HepG2 (cell line): ENCODE measurements around the gene ZNF865. TPM values are rescaled to one million over a fixed set of nuclear protein-coding genes. Genes with fewer than 3 reads are reported as not detected.

ENCODE experiments used
- CEBPG ChIP-seq: IDR thresholded peaks from 2 replicates; pipeline ENCODE4 v1.6.1; 2016
- ELK4 ChIP-seq: sonication (generic); formaldehyde crosslinking; IDR thresholded peaks from 2 replicates; pipeline ENCODE4 v1.9.0; 2021; ENCODE audit warnings: missing genetic modification reagents, borderline replicate concordance
- ETS1 ChIP-seq: sonication (generic); formaldehyde crosslinking; IDR thresholded peaks from 2 replicates; pipeline ENCODE4 v1.4.0; 2020; ENCODE audit warnings: missing genetic modification reagents
- HIVEP1 ChIP-seq: sonication (generic); formaldehyde crosslinking; IDR thresholded peaks from 2 replicates; pipeline ENCODE4 v1.4.0; 2020; ENCODE audit warnings: mild to moderate bottlenecking, missing genetic modification reagents
- MXI1 ChIP-seq: IDR thresholded peaks from 3 replicates; pipeline ENCODE4 v1.6.1; 2012; ENCODE audit warnings: low read depth, low read length, inconsistent platforms, borderline replicate concordance
- POGK ChIP-seq: sonication (generic); formaldehyde crosslinking; conservative IDR thresholded peaks from 2 replicates; pipeline ENCODE4 v1.8.0; 2022; ENCODE audit warnings: mild to moderate bottlenecking, moderate library complexity, missing genetic modification reagents
- PRDM4 ChIP-seq: sonication (generic); formaldehyde crosslinking; IDR thresholded peaks from 2 replicates; pipeline ENCODE4 v1.9.0; 2021; ENCODE audit warnings: missing genetic modification reagents, borderline replicate concordance
- SMYD3 ChIP-seq: sonication (generic); formaldehyde crosslinking; IDR thresholded peaks from 2 replicates; pipeline ENCODE4 v1.8.1; 2023; ENCODE audit warnings: mild to moderate bottlenecking, missing genetic modification reagents
- TCF7 ChIP-seq: sonication (generic); IDR thresholded peaks from 2 replicates; pipeline ENCODE4 v1.6.1; 2016; ENCODE audit warnings: antibody characterized with exemption, low read depth
- ZBTB1 ChIP-seq: sonication (generic); formaldehyde crosslinking; IDR thresholded peaks from 2 replicates; pipeline ENCODE4 v1.4.0; 2020; ENCODE audit warnings: missing genetic modification reagents, borderline replicate concordance
- ZNF318 ChIP-seq: sonication (generic); formaldehyde crosslinking; IDR thresholded peaks from 2 replicates; pipeline ENCODE4 v1.4.0; 2020; ENCODE audit warnings: mild to moderate bottlenecking, missing genetic modification reagents
- polyA plus RNA-seq, 8 experiments: library from polyadenylated mRNA; depleted of rRNA in 3 of 8; stranded (reverse) in 7 of 8; unstranded in 1 of 8; fragments of >200 nt; fragmentation: Illumina TruSeq in 4 of 8; extraction: Trizol in 4 of 8; gene quantifications; 2 replicates each; pipeline versions ENCODE4 v1.2.1 to v1.2.3, GENCODE V29; 2011 to 2016; ENCODE audit warnings: low read depth in 4 of 8, missing spikeins in 1 of 8, mixed read lengths in 1 of 8; ENCODE audit not compliant: insufficient read depth in 1 of 8
- total RNA-seq, 5 experiments: library from RNA; depleted of rRNA; stranded (reverse); fragments of >200 nt; fragmentation: Illumina TruSeq; extraction: Trizol; gene quantifications; 2 replicates each; pipeline ENCODE4 v1.2.3, GENCODE V29; 2016; ENCODE audit warnings: low read depth in 1 of 5
- TF ChIP-seq, protein P1 (sequence below): IDR thresholded peaks from 2 replicates; pipeline ENCODE4 v1.6.1; 2016; ENCODE audit warnings: mild to moderate bottlenecking, missing biosample characterization, missing genetic modification reagents

ZNF865 gene
- total and polyA plus RNA-seq, 2 of the 13 experiments (the other 11 are each of a cell fraction or from before 2014, with no cell fraction given), result 0.93 to 1.0 TPM

- TF ChIP-seq MXI1 (no peak), TCF7 (no peak), ELK4 (CRISPR knock-in tag) (no peak), POGK (CRISPR knock-in tag) (0 out of 2 replicates have a peak, but pooled peaks have one; percentile 33), ZBTB1 (no peak), HIVEP1 (CRISPR knock-in tag) (no peak), SMYD3 (CRISPR knock-in tag) (no peak), CEBPG (no peak), PRDM4 (no peak), ZNF318 (CRISPR knock-in tag) (no peak), ETS1 (CRISPR knock-in tag) (no peak)
- TF ChIP-seq, protein P1, sequence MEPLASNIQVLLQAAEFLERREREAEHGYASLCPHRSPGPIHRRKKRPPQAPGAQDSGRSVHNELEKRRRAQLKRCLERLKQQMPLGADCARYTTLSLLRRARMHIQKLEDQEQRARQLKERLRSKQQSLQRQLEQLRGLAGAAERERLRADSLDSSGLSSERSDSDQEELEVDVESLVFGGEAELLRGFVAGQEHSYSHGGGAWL, result peak; percentile 26; the same call in 1 of the 2 replicates
These were observed at the start of gene ZNF865 (continued) for GRCh38 chr19:55605637-55606470.
